Type B pancreatic cell (in vitro differentiated cells): Measurements from ENCODE around the gene MDH1. TPM values are rescaled to one million over a fixed set of nuclear protein-coding genes. Genes with fewer than 3 reads are reported as not detected.

Experiments
- DNase-seq: peaks from one replicate; pipeline ENCODE4 v3.0.0; 2021; ENCODE audit warnings: mixed read lengths; ENCODE audit not compliant: unreplicated experiment; ENCODE audit errors: extremely low spot score
- H3K27ac Mint-ChIP-seq: 2 replicates; pipeline ENCODE4 v1.8.0; 2021; ENCODE audit warnings: mild to moderate bottlenecking, mixed read lengths
- H3K27me3 Mint-ChIP-seq: 2 replicates; pipeline ENCODE4 v1.8.0; 2021; ENCODE audit warnings: mixed read lengths
- H3K36me3 Mint-ChIP-seq: 2 replicates; pipeline ENCODE4 v1.8.0; 2021; ENCODE audit warnings: mixed read lengths
- H3K4me1 Mint-ChIP-seq: one replicate; pipeline ENCODE4 v1.8.0; 2021; ENCODE audit warnings: mixed read lengths; ENCODE audit not compliant: unreplicated experiment
- H3K4me3 Mint-ChIP-seq: 2 replicates; pipeline ENCODE4 v1.8.0; 2021; ENCODE audit warnings: mild to moderate bottlenecking, mixed read lengths
- H3K9me3 Mint-ChIP-seq: 2 replicates; pipeline ENCODE4 v1.8.0; 2021; ENCODE audit warnings: mixed read lengths
- total RNA-seq: library from RNA; stranded (reverse); gene quantifications from 2 replicates; pipeline ENCODE4 v1.2.1, GENCODE V29; 2021; ENCODE audit warnings: low replicate concordance
- TF ChIP-seq, protein P1 (sequence below): fragments of 200-600 bp; sonication (generic); conservative IDR thresholded peaks from 2 replicates; pipeline ENCODE4 v1.5.0; 2021; ENCODE audit warnings: antibody characterized with exemption, mild to moderate bottlenecking

The MDH1 gene
- total RNA-seq, 1 donor from 2014 or later = 177 TPM

DNA sequence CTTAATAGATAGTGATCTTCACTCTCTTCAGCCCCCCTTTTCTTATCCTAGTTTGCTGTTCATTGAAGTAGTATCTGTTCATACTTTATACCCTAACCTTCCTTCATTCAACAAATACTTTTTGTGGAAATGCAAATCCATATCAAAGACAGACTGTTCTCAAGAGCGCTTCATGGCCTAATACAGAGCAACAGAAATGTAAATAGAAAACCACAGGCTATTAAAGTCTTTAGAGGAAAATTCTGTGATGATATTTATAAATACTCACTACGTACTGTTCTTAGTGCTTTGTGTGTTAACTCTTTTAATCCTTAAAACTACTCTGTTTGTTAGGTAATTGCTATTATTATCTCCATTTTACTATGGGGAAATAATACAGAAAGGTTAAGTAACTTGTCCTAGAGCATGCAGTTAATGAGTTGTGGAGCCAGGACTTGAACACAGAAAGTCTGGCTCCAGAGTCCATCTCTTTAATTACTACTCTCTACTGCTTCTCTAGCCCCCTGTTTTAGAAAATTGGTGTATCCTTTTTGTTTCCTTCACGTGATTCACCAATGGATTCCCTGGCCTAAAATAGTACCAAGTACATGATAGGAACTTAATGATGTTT is 2.9 kb downstream of the MDH1 start:
- peaks cover 30% of the 10 kb centered on the region for H3K4me1 Mint-ChIP-seq
- no peaks in the 10 kb centered on the region for H3K27me3 Mint-ChIP-seq
- H3K27ac Mint-ChIP-seq = peak overlapping the region; percentile 43
- H3K4me3 Mint-ChIP-seq = peak overlapping the region; percentile 51
- DNase-seq = no peak
- TF ChIP-seq, protein P1, sequence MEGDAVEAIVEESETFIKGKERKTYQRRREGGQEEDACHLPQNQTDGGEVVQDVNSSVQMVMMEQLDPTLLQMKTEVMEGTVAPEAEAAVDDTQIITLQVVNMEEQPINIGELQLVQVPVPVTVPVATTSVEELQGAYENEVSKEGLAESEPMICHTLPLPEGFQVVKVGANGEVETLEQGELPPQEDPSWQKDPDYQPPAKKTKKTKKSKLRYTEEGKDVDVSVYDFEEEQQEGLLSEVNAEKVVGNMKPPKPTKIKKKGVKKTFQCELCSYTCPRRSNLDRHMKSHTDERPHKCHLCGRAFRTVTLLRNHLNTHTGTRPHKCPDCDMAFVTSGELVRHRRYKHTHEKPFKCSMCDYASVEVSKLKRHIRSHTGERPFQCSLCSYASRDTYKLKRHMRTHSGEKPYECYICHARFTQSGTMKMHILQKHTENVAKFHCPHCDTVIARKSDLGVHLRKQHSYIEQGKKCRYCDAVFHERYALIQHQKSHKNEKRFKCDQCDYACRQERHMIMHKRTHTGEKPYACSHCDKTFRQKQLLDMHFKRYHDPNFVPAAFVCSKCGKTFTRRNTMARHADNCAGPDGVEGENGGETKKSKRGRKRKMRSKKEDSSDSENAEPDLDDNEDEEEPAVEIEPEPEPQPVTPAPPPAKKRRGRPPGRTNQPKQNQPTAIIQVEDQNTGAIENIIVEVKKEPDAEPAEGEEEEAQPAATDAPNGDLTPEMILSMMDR = no peak
- no peaks in the 10 kb centered on the region for H3K9me3 Mint-ChIP-seq
- peaks cover 5% of the 10 kb centered on the region for H3K36me3 Mint-ChIP-seq

DNA sequence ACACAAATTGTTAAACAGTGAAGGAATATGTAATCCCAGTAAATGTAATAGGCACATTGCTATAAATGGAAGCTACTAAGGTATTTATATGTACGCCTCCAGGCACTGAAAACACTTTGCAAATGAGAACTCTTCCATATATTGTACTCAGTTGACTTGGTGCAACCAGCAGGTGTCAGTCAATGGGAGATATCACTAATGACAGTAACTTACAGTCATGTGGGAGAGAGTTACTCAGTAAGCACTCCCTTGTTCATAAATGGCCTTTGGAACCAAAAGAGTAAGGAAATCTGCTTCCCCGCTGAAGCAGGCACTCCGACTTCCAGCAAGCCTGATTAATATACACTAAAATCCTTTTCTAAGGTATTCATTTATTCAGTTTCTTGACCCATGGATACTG is 5.9 kb downstream of the MDH1 start:
- TF ChIP-seq, protein P1 = no peak
- no peak for DNase-seq
- Mint-ChIP-seq H3K4me3 (no peak overlapping the region), H3K27ac (no peak overlapping the region), H3K27me3 (no peaks in the 10 kb centered on the region), H3K9me3 (no peaks in the 10 kb centered on the region), H3K4me1 (peaks cover 18% of the 10 kb centered on the region), H3K36me3 (peaks cover 10% of the 10 kb centered on the region)

DNA sequence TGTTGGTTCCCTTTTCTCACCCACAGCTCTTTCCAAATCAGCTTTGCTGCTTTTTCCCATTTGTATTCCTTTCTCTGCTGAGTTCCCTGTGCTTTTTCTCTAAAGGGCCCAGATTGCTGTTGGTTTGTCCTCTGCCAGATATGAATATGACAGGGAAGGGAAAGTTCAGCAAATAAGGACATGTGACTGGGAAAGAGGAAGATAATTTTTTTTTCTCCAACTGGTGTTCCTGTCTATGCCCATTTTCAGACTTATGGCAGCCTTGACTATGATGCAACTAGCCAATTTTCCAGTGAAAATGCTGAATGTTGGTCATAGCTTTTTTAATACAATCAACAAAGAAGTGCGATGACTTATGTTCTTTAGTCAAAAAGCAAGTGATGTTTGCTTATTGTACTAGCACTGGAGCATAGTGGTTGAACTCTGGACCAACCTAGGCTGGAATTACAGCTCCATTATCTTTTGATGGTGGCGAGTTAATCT is 7.7 kb downstream of the MDH1 start:
- H3K36me3 Mint-ChIP-seq = peaks cover 18% of the 10 kb centered on the region
- H3K9me3 Mint-ChIP-seq = no peaks in the 10 kb centered on the region
- TF ChIP-seq, protein P1 = no peak
- peaks cover 2% of the 10 kb centered on the region for H3K4me1 Mint-ChIP-seq
- DNase-seq = no peak
- no peaks in the 10 kb centered on the region for H3K27me3 Mint-ChIP-seq
- H3K4me3 Mint-ChIP-seq = no peak overlapping the region
- no peak overlapping the region for H3K27ac Mint-ChIP-seq

DNA sequence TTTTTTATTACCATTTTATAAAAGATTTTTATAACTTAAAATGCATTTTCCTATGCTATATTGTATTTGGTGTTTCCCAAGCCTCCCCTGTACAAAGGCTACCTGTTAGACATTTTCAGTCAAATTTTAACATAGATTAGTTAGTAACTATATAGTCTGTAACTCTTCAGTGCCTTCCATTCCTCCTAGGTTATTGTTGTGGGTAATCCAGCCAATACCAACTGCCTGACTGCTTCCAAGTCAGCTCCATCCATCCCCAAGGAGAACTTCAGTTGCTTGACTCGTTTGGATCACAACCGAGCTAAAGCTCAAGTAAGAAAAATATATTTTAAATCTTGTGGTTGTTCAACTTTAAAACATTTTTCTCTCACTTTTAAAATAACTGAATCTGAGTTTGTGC is 10.2 kb downstream of the MDH1 start:
- Mint-ChIP-seq H3K36me3 (peaks cover 31% of the 10 kb centered on the region), H3K4me1 (no peaks in the 10 kb centered on the region), H3K27me3 (no peaks in the 10 kb centered on the region), H3K27ac (no peak overlapping the region), H3K4me3 (no peak overlapping the region), H3K9me3 (no peaks in the 10 kb centered on the region)
- TF ChIP-seq, protein P1 = no peak
- no peak for DNase-seq

DNA sequence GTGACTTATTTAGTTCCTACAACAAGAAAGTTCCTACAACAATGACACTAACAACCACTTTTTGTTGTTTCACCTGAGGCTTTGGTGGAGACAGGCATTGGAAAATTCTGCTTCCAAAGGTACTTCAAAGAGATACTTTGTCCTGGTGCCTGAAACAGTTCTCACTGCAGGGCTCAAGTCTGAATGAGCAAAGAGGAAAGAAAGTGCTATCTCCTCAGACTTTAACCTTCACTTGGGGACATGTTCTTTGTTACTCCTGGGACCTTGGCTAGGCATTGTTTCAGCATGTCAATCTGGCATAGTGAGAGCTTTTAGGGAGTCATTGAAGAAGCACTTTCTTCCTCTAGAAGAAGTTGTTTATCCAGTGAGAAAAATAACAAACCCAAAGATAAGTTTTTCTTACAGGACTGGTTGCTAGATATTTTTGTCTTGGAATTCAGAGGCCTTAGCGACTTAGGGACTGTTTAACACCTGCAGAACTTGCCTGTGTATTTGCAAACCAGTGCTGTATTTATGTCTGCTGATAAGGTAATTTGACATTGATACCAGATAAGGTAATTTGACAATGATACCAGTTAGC is 12.2 kb downstream of the MDH1 start:
- DNase-seq = no peak
- H3K27me3 Mint-ChIP-seq = no peaks in the 10 kb centered on the region
- peaks cover 39% of the 10 kb centered on the region for H3K36me3 Mint-ChIP-seq
- TF ChIP-seq, protein P1 = no peak
- peak overlapping the region; percentile 15 for H3K27ac Mint-ChIP-seq
- no peak overlapping the region for H3K4me3 Mint-ChIP-seq
- no peaks in the 10 kb centered on the region for H3K4me1 Mint-ChIP-seq
- H3K9me3 Mint-ChIP-seq = no peaks in the 10 kb centered on the region
